GM21717 (cell line): Measurements from ENCODE around the gene SNX9.
"Not testable (repeated sequence)": the region's sequence is repeated elsewhere in the genome, so short reads cannot be mapped to it uniquely, and the experiment has no call there.

Experiments
- ATAC-seq: cut with Tn5 transposase; IDR thresholded peaks from one replicate; pipeline ENCODE4 v1.9.1; 2021; ENCODE audit warnings: mild to moderate bottlenecking, moderate library complexity; ENCODE audit not compliant: unreplicated experiment

The SNX9 gene

GRCh38 chr6:157946865-157947532, 124.0 kb downstream of the SNX9 start:
- no peak for ATAC-seq

DNA sequence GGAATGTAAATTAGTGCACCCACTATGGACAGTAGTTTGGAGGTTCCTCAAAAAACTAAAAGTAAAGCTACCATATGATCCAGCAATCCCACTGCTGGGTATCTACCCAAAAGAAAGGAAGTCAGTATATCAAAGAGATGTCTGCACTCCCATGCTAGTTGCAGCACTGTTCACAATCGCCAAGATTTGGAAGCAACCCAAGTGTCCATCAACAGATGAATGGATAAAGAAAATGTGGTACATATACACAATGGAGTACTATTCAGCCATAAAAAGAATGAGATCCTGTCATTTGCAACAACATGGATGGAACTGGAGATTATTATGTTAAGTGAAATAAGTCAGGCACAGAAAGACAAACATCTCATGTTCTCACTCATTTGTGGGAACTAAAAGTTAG, 127.9 kb downstream of the SNX9 start:
- ATAC-seq: not testable (repeated sequence)

DNA sequence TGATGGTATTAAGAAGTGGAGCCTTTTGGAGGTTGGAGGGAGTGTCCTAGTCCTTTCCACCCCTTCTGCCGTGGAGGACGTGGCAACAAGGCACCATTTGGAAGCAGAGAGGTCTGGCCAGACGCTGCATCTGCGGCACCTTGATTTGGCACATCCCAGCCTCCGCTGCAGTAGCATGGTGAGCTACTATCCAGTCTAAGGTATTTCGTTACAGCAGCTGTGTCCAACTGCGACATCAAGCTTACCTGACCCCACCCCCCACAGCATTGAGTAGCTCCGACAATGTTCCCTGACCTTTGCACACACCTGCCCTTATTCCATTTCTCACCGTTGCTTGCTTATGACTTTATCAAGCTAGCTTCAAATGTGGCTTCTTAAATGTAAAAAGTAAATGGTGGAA, 128.8 kb downstream of the SNX9 start:
- ATAC-seq: no peak

DNA sequence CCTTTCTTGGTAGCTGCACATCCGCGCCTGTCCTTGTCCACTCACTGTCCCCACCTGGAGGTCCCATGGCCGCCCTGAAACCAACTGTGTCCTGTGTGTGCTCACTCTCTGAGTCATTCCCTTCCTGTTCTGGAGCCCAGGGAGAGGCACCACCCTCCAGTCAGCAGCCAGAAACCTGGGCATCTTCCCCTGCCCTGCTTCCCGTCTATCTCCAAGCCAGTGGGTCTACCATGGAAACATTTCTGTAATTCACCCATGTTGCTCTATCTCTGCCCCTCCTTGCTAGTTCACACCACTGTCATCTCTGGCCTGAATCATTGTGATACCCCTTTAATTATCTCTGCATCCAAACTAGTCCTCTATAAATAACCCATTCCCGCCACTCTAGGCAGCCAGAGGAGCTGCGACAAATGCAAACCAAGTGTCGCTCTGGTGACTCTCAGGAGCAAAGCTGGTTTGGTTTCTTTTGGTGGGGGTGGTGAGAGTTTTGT, 129.9 kb downstream of the SNX9 start:
- ATAC-seq: no peak

DNA sequence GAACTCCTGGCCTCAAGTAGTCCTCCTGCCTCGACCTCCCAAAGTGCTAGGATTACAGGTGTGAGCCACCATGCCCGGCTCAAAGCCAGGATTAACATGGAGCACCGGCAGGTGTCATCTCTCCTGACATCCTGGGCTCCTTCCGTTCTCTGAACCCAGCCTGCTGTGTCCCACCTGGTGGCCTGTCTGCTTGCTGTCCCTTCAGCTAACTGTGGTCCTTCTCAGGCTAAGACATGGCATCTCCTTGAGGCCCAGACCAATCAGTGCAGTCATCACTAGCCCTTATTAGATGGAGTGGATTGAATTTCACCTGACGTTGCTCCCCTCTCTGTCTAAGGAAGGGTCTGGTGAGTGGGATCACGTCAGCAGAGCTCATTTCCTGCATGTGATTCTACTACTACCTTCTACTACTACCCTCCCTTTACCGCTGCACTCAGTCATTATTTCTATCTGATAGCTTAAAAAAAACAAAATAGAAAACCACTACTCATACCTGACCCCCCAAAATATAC, 130.6 kb downstream of the SNX9 start:
- ATAC-seq: no peak

GRCh38 chr6:157954150-157955117, 131.4 kb downstream of the SNX9 start:
- ATAC-seq: no peak

DNA sequence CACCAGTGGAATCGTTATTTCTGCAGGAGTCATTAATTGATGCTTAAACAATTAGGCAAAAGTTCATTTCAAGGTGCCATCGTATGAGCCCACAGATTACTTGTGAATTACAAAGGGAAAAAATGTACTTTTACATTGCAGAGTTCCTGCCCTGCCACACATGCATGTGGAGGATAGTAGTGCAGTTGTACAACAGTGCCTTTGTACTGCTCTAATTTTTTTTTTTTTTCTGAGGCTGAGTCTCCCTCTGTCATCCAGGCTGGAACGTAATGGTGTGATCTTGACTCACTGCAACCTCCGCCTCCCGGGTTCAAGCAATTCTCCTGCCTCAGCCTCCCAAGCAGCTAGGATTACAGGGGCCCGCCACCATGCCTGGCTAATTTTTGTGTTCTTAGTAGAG, 132.6 kb downstream of the SNX9 start:
- ATAC-seq: no peak

DNA sequence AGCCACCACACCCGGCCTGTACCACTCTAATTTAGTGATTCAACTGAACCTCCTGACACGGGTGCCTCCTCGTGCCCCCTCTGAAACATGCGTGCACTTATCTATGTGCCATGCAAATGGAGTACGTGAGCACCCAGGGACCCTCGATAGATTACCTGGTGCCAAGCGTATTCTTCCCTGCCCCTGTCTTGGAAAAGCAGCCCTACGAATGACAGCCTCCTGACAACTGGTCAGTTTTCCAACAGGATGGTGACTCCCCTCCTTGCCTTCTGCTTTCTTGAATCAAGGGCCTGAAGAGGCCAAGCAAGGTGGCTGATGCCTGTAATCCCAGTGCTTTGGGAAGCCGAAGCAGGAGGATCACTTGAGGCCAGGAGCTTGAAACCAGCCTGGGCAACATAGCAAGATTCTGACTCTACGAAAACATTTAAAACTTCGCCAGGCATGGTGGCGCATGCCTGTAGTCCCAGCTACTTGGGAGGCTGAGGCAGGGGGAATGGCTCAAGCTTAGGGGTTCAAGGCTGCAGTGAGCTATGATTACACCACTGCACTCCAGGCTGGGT, 133.2 kb downstream of the SNX9 start:
- ATAC-seq: no peak

DNA sequence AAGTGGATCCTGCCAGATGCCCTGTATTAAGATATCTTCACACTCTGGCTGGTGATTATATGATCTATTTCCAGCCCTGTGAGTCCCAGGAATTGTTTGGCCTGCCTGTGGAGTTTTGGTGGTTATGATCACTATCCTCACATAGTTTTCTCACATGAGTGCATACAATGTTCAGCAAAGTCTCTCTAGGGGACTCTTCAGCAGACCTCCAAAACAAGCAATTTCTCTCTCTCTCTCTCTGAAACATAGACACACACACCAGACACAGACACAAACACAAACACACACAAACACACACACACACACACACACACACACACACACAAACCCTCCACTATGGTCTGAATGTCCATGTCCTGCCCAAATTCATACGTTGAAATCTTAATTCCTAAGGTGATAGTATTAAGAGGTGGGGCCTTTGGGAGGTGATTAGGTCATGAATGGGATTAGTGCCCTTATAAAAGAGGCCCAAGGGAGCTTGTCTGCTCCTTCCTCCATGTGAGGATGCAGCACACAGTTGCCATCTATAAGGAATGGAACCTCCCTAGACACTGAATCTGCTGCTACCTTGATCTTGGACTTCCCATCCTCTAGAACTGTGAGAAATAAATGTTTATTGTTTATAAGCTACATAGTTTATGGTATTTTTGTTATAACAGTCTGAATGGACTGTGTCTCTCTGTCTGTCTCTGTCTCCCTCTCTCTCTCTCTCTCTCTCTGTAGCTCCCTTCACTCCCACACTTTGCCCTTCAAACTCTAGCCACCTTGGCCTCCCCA, 136.6 kb downstream of the SNX9 start:
- no peak for ATAC-seq

DNA sequence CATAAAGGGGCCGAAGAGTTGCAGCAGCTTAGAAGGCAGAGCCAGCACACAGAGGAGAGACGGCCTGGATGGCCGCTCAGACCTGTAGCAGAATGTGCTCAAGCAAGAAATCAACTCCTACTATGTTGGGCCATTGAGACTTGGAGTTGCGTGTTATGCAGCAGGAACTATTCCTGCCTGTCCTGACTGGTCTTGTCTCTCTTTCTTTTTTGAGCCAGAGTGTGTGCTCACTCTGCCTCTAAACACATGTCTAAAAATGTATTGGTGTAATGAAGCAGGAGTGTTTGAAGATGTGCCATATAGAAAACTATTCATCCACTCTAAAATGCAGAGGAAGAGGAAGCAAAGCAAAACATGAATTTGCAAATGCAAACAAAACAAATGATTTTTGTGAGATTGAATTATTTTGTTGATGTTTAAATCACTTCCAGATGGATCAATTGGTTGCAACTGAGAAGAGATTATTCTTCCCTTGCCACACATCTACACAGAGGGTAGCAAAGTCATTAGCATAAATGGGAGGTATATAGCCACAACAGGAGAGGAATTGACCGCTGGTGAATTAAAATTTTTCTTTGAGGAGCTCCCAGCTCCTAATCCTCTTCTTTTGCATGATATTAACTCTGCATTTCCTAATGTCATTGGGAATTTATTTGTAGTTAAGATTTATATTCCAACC, 138.2 kb downstream of the SNX9 start:
- no peak for ATAC-seq

DNA sequence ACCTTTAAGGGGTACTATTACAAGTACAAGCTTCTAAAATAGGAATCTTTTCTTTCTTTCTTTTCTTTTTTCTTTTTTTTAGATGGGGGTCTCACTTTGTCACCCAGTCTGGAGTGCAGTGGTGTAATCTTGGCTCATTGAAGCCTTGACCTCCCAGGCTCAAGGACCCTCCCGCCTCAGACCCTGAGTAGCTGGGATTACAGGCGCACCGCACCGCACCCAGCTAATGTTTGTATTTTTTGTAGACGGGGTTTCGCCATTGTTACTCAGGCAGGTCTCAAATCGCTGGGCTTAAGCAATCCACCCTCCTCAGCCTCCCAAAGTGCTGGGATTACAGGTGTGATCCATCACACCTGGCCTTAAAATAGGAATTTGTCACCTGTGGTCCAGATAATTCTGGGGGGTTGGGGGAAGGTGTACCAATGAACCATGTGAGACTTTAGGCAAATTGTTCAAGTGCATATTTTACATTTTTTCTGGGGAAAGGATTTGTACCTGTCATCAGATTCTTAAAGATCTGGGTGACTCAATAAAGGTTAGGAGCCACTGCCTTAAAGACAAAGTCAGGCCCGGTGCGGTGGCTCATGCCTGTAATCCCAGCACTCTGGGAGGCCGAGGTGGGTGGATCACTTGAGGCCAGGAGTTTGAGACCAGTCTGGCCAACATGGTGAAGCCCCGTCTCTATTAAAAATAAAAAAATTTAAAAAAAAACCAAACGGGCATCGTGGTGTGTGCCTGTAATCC, 139.0 kb downstream of the SNX9 start:
- no peak for ATAC-seq

GRCh38 chr6:157962601-157963302, 139.7 kb downstream of the SNX9 start:
- ATAC-seq: no peak

DNA sequence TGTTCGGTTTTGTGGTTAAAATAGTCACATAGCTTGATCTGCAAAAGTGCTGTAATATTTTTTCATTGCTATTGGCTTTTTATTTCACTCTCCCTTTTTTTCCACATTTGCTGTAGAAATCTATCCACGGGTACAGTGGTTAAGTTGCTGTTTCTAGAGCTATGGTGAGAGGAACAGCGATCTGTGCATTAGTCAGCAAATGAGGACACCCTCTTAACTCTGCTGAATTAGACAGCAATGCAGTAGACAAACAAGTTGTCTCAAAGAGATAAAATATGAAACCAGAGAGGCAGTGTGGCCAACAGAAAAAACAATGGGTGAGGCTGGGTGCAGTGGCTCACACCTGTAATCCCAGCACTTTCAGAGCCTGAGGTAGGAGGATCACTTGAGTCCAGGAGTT, 141.1 kb downstream of the SNX9 start:
- ATAC-seq: no peak

GRCh38 chr6:157965387-157965786, 142.3 kb downstream of the SNX9 start:
- no peak for ATAC-seq

DNA sequence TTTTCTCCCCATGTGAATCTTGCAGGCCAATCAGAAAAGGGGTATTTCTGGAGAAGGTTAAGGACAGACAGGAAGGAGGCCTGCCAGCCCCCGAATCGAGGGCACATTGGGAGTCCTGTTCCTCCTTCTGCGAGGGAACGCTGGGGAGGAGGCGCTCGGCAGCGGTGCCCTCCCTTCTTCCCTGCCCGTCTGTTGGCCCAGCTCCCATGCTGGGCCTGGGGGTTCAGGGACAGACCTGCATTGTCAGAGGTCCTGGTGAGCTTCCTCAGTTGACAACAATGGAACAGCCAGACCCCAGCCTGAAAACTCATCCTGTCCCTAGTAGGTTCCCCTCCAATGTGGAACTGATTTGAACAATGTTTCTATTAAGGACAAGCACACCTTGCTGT, 143.5 kb downstream of the SNX9 start:
- no peak for ATAC-seq

DNA sequence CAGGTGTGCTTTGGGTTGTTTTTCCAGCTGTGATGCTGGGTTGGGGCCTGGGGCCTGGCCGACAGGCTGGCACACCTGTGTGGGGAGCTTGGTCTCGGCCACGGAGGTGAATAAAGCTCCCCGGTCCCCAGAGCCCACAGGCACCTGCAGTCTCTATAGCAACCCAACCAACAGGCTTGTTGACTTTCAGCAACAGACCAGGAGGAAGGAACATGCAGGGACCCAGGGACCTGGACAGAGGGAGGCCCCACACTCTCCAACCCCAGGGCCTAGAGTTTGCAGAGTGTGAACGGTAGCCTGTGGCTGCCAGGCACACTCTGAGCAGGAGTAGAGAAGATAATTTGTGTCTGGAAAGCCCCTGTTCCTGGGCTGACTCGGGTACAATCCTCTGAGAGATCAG, 144.0 kb downstream of the SNX9 start:
- ATAC-seq: no peak

GRCh38 chr6:157967486-157967885, 144.4 kb downstream of the SNX9 start:
- ATAC-seq: no peak

GRCh38 chr6:157972177-157972576, 149.1 kb downstream of the SNX9 start:
- ATAC-seq: not testable (repeated sequence)

GRCh38 chr6:157974341-157974894, 151.4 kb downstream of the SNX9 start:
- no peak for ATAC-seq
